DOHH2 (cell line): ENCODE results near the gene RASL11B.

ENCODE experiments used
- H3F3A ChIP-seq: fragments of 200-600 bp; sonication (generic), shearing (Covaris generic); 2 replicates; pipeline ENCODE4 v1.6.0; 2016; ENCODE audit warnings: antibody characterized with exemption, mild to moderate bottlenecking; ENCODE audit not compliant: control insufficient read depth, insufficient read depth
- H3K27ac ChIP-seq: fragments of 200-600 bp; sonication (generic); 2 replicates; pipeline ENCODE4 v1.5.1; 2014; ENCODE audit warnings: low read depth, mild to moderate bottlenecking, low read length, moderate library complexity
- H3K27me3 ChIP-seq: fragments of 200-600 bp; sonication (generic); 2 replicates; pipeline ENCODE4 v1.6.1; 2014; ENCODE audit warnings: mild to moderate bottlenecking, low read length, mixed read lengths; ENCODE audit not compliant: control insufficient read depth
- H3K36me3 ChIP-seq: fragments of 200-600 bp; sonication (generic); 2 replicates; pipeline ENCODE4 v1.6.1; 2014; ENCODE audit warnings: mild to moderate bottlenecking, low read length, moderate library complexity, mixed read lengths; ENCODE audit not compliant: control insufficient read depth
- H3K4me1 ChIP-seq: fragments of 200-600 bp; sonication (generic); 2 replicates; pipeline ENCODE4 v1.6.1; 2014; ENCODE audit warnings: mild to moderate bottlenecking, low read length, mixed read lengths; ENCODE audit not compliant: control insufficient read depth
- H3K4me2 ChIP-seq: fragments of 200-600 bp; sonication (generic); 2 replicates; pipeline ENCODE4 v1.6.0; 2014; ENCODE audit warnings: mild to moderate bottlenecking, low read length, moderate library complexity
- H3K4me3 ChIP-seq: fragments of 200-600 bp; sonication (generic); 2 replicates; pipeline ENCODE4 v1.5.1; 2014; ENCODE audit warnings: mild to moderate bottlenecking, low read length, mixed read lengths
- H3K79me2 ChIP-seq: fragments of 200-600 bp; sonication (generic); 2 replicates; pipeline ENCODE4 v1.6.1; 2014; ENCODE audit warnings: mild to moderate bottlenecking, low read length, mixed read lengths; ENCODE audit not compliant: control insufficient read depth
- H3K9me2 ChIP-seq: fragments of 200-600 bp; sonication (generic); replicated peaks from 2 replicates; pipeline ENCODE4 v1.6.1; 2014; ENCODE audit warnings: mild to moderate bottlenecking, low read length, mixed read lengths; ENCODE audit not compliant: control insufficient read depth
- H3K9me3 ChIP-seq: fragments of 200-600 bp; sonication (generic); 2 replicates; pipeline ENCODE4 v1.6.1; 2014; ENCODE audit warnings: antibody characterized with exemption, low read length, mixed read lengths; ENCODE audit not compliant: control insufficient read depth, insufficient read depth
- H4K20me1 ChIP-seq: fragments of 200-600 bp; sonication (generic); 2 replicates; pipeline ENCODE4 v1.6.0; 2014; ENCODE audit warnings: low read depth, mild to moderate bottlenecking, antibody characterized with exemption, low read length, moderate library complexity; ENCODE audit not compliant: control insufficient read depth, insufficient read depth
- CTCF ChIP-seq: fragments of 200-600 bp; sonication (generic); IDR thresholded peaks from one replicate; pipeline ENCODE4 v1.5.1; 2014; ENCODE audit warnings: antibody characterized with exemption, mild to moderate bottlenecking, low read depth, low read length; ENCODE audit not compliant: poor library complexity, severe bottlenecking
- EZH2phosphoT487 ChIP-seq: fragments of 200-600 bp; sonication (generic); IDR thresholded peaks from 2 replicates; pipeline ENCODE4 v1.6.1; 2017; ENCODE audit warnings: borderline replicate concordance, mild to moderate bottlenecking, antibody characterized with exemption, low read length, moderate library complexity, mixed read lengths

The RASL11B gene

GRCh38 chr4:52874948-52875347, 12.8 kb downstream of the RASL11B start:
- no peaks in the 10 kb centered on the region for H3F3A ChIP-seq
- H3K27ac ChIP-seq = no peak overlapping the region
- H3K36me3 ChIP-seq = no peaks in the 10 kb centered on the region
- TF ChIP-seq EZH2phosphoT487 (no peak), CTCF (no peak)
- H4K20me1 ChIP-seq = no peaks in the 10 kb centered on the region
- no peaks in the 10 kb centered on the region for H3K27me3 ChIP-seq
- no peaks in the 10 kb centered on the region for H3K9me3 ChIP-seq
- no peak overlapping the region for H3K4me3 ChIP-seq
- H3K4me2 ChIP-seq = no peak overlapping the region
- no peaks in the 10 kb centered on the region for H3K79me2 ChIP-seq
- no peaks in the 10 kb centered on the region for H3K9me2 ChIP-seq
- H3K4me1 ChIP-seq = no peaks in the 10 kb centered on the region

GRCh38 chr4:52876069-52876468, 14.0 kb downstream of the RASL11B start:
- no peak overlapping the region for H3K4me2 ChIP-seq
- no peaks in the 10 kb centered on the region for H3K36me3 ChIP-seq
- H3K4me1 ChIP-seq = no peaks in the 10 kb centered on the region
- H3K9me2 ChIP-seq = no peaks in the 10 kb centered on the region
- H3K27ac ChIP-seq = no peak overlapping the region
- H3K27me3 ChIP-seq = no peaks in the 10 kb centered on the region
- no peaks in the 10 kb centered on the region for H3F3A ChIP-seq
- no peaks in the 10 kb centered on the region for H4K20me1 ChIP-seq
- H3K9me3 ChIP-seq = no peaks in the 10 kb centered on the region
- TF ChIP-seq EZH2phosphoT487 = no peak
- TF ChIP-seq CTCF = no peak
- no peaks in the 10 kb centered on the region for H3K79me2 ChIP-seq
- no peak overlapping the region for H3K4me3 ChIP-seq

- Histone ChIP-seq H3K27ac (no peak overlapping the region), H3K9me2 (no peaks in the 10 kb centered on the region), H3K79me2 (no peaks in the 10 kb centered on the region), H3K4me2 (no peak overlapping the region), H4K20me1 (no peaks in the 10 kb centered on the region), H3K36me3 (no peaks in the 10 kb centered on the region), H3F3A (no peaks in the 10 kb centered on the region), H3K4me3 (no peak overlapping the region), H3K4me1 (no peaks in the 10 kb centered on the region), H3K9me3 (no peaks in the 10 kb centered on the region), H3K27me3 (no peaks in the 10 kb centered on the region)
- TF ChIP-seq CTCF (no peak), EZH2phosphoT487 (no peak)
These were observed 14.9 kb downstream of the RASL11B start for GRCh38 chr4:52877036-52877435.

GRCh38 chr4:52877694-52878093, 15.6 kb downstream of the RASL11B start:
- no peaks in the 10 kb centered on the region for H3K9me2 ChIP-seq
- no peaks in the 10 kb centered on the region for H3K79me2 ChIP-seq
- H3K4me1 ChIP-seq = no peaks in the 10 kb centered on the region
- no peaks in the 10 kb centered on the region for H3K27me3 ChIP-seq
- H3K36me3 ChIP-seq = no peaks in the 10 kb centered on the region
- H3K4me2 ChIP-seq = no peak overlapping the region
- no peak overlapping the region for H3K27ac ChIP-seq
- H3K9me3 ChIP-seq = no peaks in the 10 kb centered on the region
- H3K4me3 ChIP-seq = no peak overlapping the region
- H3F3A ChIP-seq = no peaks in the 10 kb centered on the region
- no peaks in the 10 kb centered on the region for H4K20me1 ChIP-seq
- TF ChIP-seq EZH2phosphoT487 (no peak), CTCF (no peak)
